ENCODE measurements around the gene SERPINB1. TPM values are rescaled to one million over a fixed set of nuclear protein-coding genes. Genes with fewer than 3 reads are reported as not detected.
"Not testable (repeated sequence)": the region's sequence is repeated elsewhere in the genome, so short reads cannot be mapped to it uniquely, and the experiment has no call there.

SERPINB1 gene
- total and polyA plus RNA-seq, 4 donors = 58.0 to 242 (median 95.7) TPM

GRCh38 chr6:2861060-2861821, 19.6 kb upstream of the SERPINB1 start:
- Histone ChIP-seq H3K9ac (ENCODE audit: insufficient read depth in 1 of 2, low read length in 2 of 2) (no peak overlapping the region), H3K9me3 (ENCODE audit: control insufficient read depth in 4 of 4, insufficient read depth in 3 of 4, low read length in 3 of 4) (no peaks in the 10 kb centered on the region), H3K4me3 (no peak overlapping the region), H3K27ac (ENCODE audit: low read depth in 1 of 2, low read length in 1 of 2) (peak overlapping the region in 1 of 2 donors; percentile 42), H3K27me3 (ENCODE audit: control insufficient read depth in 3 of 3, insufficient read depth in 3 of 3, low read length in 2 of 3) (no peaks in the 10 kb centered on the region), H3K36me3 (ENCODE audit: control insufficient read depth in 4 of 4, insufficient read depth in 4 of 4, low read length in 4 of 4) (no peaks in the 10 kb centered on the region), H3K4me1 (ENCODE audit: control insufficient read depth in 5 of 5, insufficient read depth in 5 of 5, low read length in 5 of 5) (peaks cover 3 to 29% (median 10%) of the 10 kb centered on the region in 5 donors)
- WGBS, 2 donors = 54 to 68% methylated on average over 9 to 11 of the region's 12 CpGs
- DNase-seq = no peak
- ATAC-seq (ENCODE audit: insufficient read depth, low FRiP score) = no peak
- TF ChIP-seq CTCF (IDR thresholded peaks at IDR 0.05; ENCODE audit: control extremely low read depth, extremely low read depth) = no peak

GRCh38 chr6:2860706-2861059, 19.0 kb upstream of the SERPINB1 start:
- not testable (repeated sequence) for H3K36me3 ChIP-seq (ENCODE audit: control insufficient read depth in 4 of 4, insufficient read depth in 4 of 4, low read length in 4 of 4); H3K27me3 ChIP-seq (ENCODE audit: control insufficient read depth in 3 of 3, insufficient read depth in 3 of 3, low read length in 2 of 3); DNase-seq; H3K27ac ChIP-seq (ENCODE audit: low read depth in 1 of 2, low read length in 1 of 2); H3K4me3 ChIP-seq; H3K9me3 ChIP-seq (ENCODE audit: control insufficient read depth in 4 of 4, insufficient read depth in 3 of 4, low read length in 3 of 4); ATAC-seq (ENCODE audit: insufficient read depth, low FRiP score); H3K9ac ChIP-seq (ENCODE audit: insufficient read depth in 1 of 2, low read length in 2 of 2)
- 80 to 93% methylated on average over 2 of the region's 2 CpGs for WGBS, 2 donors
- peaks cover 3 to 24% (median 9%) of the 10 kb centered on the region in 5 donors for H3K4me1 ChIP-seq (ENCODE audit: control insufficient read depth in 5 of 5, insufficient read depth in 5 of 5, low read length in 5 of 5)

GRCh38 chr6:2859798-2860705, 18.4 kb upstream of the SERPINB1 start:
- not testable (repeated sequence) for H3K36me3 ChIP-seq (ENCODE audit: control insufficient read depth in 4 of 4, insufficient read depth in 4 of 4, low read length in 4 of 4); ATAC-seq (ENCODE audit: insufficient read depth, low FRiP score); DNase-seq; H3K27ac ChIP-seq (ENCODE audit: low read depth in 1 of 2, low read length in 1 of 2); H3K27me3 ChIP-seq (ENCODE audit: control insufficient read depth in 3 of 3, insufficient read depth in 3 of 3, low read length in 2 of 3); H3K9ac ChIP-seq (ENCODE audit: insufficient read depth in 1 of 2, low read length in 2 of 2); H3K4me3 ChIP-seq; H3K9me3 ChIP-seq (ENCODE audit: control insufficient read depth in 4 of 4, insufficient read depth in 3 of 4, low read length in 3 of 4)
- peaks cover 3 to 27% (median 9%) of the 10 kb centered on the region in 5 donors for H3K4me1 ChIP-seq (ENCODE audit: control insufficient read depth in 5 of 5, insufficient read depth in 5 of 5, low read length in 5 of 5)
- 98 to 99% methylated on average over 31 to 42 of the region's 42 CpGs for WGBS, 2 donors

- H3K4me3 ChIP-seq = no peak overlapping the region
- H3K4me1 ChIP-seq (ENCODE audit: control insufficient read depth in 5 of 5, insufficient read depth in 5 of 5, low read length in 5 of 5) = peaks cover 3 to 35% (median 9%) of the 10 kb centered on the region in 5 donors
- DNase-seq = no peak
Observed at GRCh38 chr6:2859185-2859700, 17.6 kb upstream of the SERPINB1 start.

More at GRCh38 chr6:2859185-2859700, 17.6 kb upstream of the SERPINB1 start:
- H3K27me3 ChIP-seq (ENCODE audit: control insufficient read depth in 3 of 3, insufficient read depth in 3 of 3, low read length in 2 of 3) = no peaks in the 10 kb centered on the region
- no peak for ATAC-seq (ENCODE audit: insufficient read depth, low FRiP score)
- TF ChIP-seq CTCF (IDR thresholded peaks at IDR 0.05; ENCODE audit: control extremely low read depth, extremely low read depth) = no peak
- H3K36me3 ChIP-seq (ENCODE audit: control insufficient read depth in 4 of 4, insufficient read depth in 4 of 4, low read length in 4 of 4) = no peaks in the 10 kb centered on the region
- H3K9ac ChIP-seq (ENCODE audit: insufficient read depth in 1 of 2, low read length in 2 of 2) = no peak overlapping the region
- no peaks in the 10 kb centered on the region for H3K9me3 ChIP-seq (ENCODE audit: control insufficient read depth in 4 of 4, insufficient read depth in 3 of 4, low read length in 3 of 4)
- WGBS, 2 donors = 68 to 74% methylated on average over 4 of the region's 4 CpGs
- H3K27ac ChIP-seq (ENCODE audit: low read depth in 1 of 2, low read length in 1 of 2) = peak overlapping the region; percentile 53 to 84

All from lung (tissue), 12 donors.